HepG2 (cell line): Measurements from ENCODE around the gene BAHCC1. TPM values are rescaled to one million over a fixed set of nuclear protein-coding genes. Genes with fewer than 3 reads are reported as not detected.
A peak's percentile ranks its signal among the peaks of the same experiment; 100 is the strongest.

ENCODE experiments used
- ARNT2 ChIP-seq: sonication (generic); formaldehyde crosslinking; IDR thresholded peaks from 2 replicates; pipeline ENCODE4 v1.8.0; 2022; ENCODE audit warnings: mild to moderate bottlenecking, low read depth, missing genetic modification reagents, moderate library complexity
- ASH2L ChIP-seq: fragments of 300-600, 200-600 bp; sonication (generic); IDR thresholded peaks from 2 replicates; pipeline ENCODE4 v1.7.0; 2017; ENCODE audit warnings: low read depth, mild to moderate bottlenecking, moderate library complexity, mixed read lengths, low read length; ENCODE audit not compliant: insufficient read length
- FOXA1 ChIP-seq, 2 experiments: fragments of 450-650 bp in 1 of 2; sonication (generic) in 1 of 2; formaldehyde crosslinking in 1 of 2; IDR thresholded peaks; 2 replicates each; pipeline versions ENCODE4 v1.4.0 to v1.6.1; 2016 to 2020; ENCODE audit warnings: missing genetic modification reagents in 1 of 2
- GTF3A ChIP-seq: sonication (generic); formaldehyde crosslinking; conservative IDR thresholded peaks from 2 replicates; pipeline ENCODE4 v1.4.0; 2020; ENCODE audit warnings: mild to moderate bottlenecking, missing genetic modification reagents
- JUN ChIP-seq: sonication (generic); formaldehyde crosslinking; IDR thresholded peaks from 2 replicates; pipeline ENCODE4 v1.4.0; 2020; ENCODE audit warnings: mild to moderate bottlenecking, missing genetic modification reagents
- MED1 ChIP-seq: sonication (generic); formaldehyde crosslinking; IDR thresholded peaks from 2 replicates; pipeline ENCODE4 v1.4.0; 2020; ENCODE audit warnings: missing genetic modification reagents
- RORA ChIP-seq: sonication (generic); formaldehyde crosslinking; IDR thresholded peaks from 2 replicates; pipeline ENCODE4 v1.5.0; 2020; ENCODE audit warnings: mild to moderate bottlenecking, missing genetic modification reagents, moderate library complexity
- SKI ChIP-seq: fragments of 450-650 bp; IDR thresholded peaks from one replicate; pipeline ENCODE4 v1.6.1; 2018; ENCODE audit warnings: mild to moderate bottlenecking; ENCODE audit not compliant: partially characterized antibody
- TMF1 ChIP-seq: sonication (generic); formaldehyde crosslinking; IDR thresholded peaks from 2 replicates; pipeline ENCODE4 v1.8.1; 2022; ENCODE audit warnings: low read depth, missing genetic modification reagents
- ZNF143 ChIP-seq: sonication (generic); formaldehyde crosslinking; IDR thresholded peaks from 2 replicates; pipeline ENCODE4 v1.4.0; 2020; ENCODE audit warnings: missing genetic modification reagents
- ZNF20 ChIP-seq: sonication (generic); formaldehyde crosslinking; IDR thresholded peaks from 2 replicates; pipeline ENCODE4 v1.4.0; 2020; ENCODE audit warnings: mild to moderate bottlenecking, moderate library complexity, missing genetic modification reagents
- ZNF337 ChIP-seq: sonication (generic); formaldehyde crosslinking; IDR thresholded peaks from 2 replicates; pipeline ENCODE4 v1.5.1; 2020; ENCODE audit warnings: missing genetic modification reagents, low read depth, mild to moderate bottlenecking, borderline replicate concordance
- ZNF501 ChIP-seq: sonication (generic); formaldehyde crosslinking; IDR thresholded peaks from 2 replicates; pipeline ENCODE4 v1.5.1; 2020; ENCODE audit warnings: mild to moderate bottlenecking, moderate library complexity, missing genetic modification reagents
- ZNF510 ChIP-seq: sonication (generic); formaldehyde crosslinking; IDR thresholded peaks from 2 replicates; pipeline ENCODE4 v1.4.0; 2020; ENCODE audit warnings: low read depth, mild to moderate bottlenecking, missing genetic modification reagents
- ZNF543 ChIP-seq: sonication (generic); formaldehyde crosslinking; IDR thresholded peaks from 2 replicates; pipeline ENCODE4 v1.4.0; 2020; ENCODE audit warnings: mild to moderate bottlenecking, missing genetic modification reagents
- ZNF552 ChIP-seq: sonication (generic); formaldehyde crosslinking; IDR thresholded peaks from 2 replicates; pipeline ENCODE4 v1.9.0; 2022; ENCODE audit warnings: missing genetic modification reagents, mild to moderate bottlenecking, borderline replicate concordance
- ZNF746 ChIP-seq: sonication (generic); formaldehyde crosslinking; IDR thresholded peaks from 2 replicates; pipeline ENCODE4 v1.8.0; 2022; ENCODE audit warnings: mild to moderate bottlenecking, missing genetic modification reagents
- ZNF788 ChIP-seq: sonication (generic); formaldehyde crosslinking; IDR thresholded peaks from 2 replicates; pipeline ENCODE4 v1.5.0; 2020; ENCODE audit warnings: mild to moderate bottlenecking, missing genetic modification reagents, borderline replicate concordance
- ZNF841 ChIP-seq: sonication (generic); formaldehyde crosslinking; IDR thresholded peaks from 2 replicates; pipeline ENCODE4 v1.8.1; 2023; ENCODE audit warnings: missing genetic modification reagents, borderline replicate concordance
- polyA plus RNA-seq, 8 experiments: library from polyadenylated mRNA; depleted of rRNA in 3 of 8; stranded (reverse) in 7 of 8; unstranded in 1 of 8; fragments of >200 nt; fragmentation: Illumina TruSeq in 4 of 8; extraction: Trizol in 4 of 8; gene quantifications; 2 replicates each; pipeline versions ENCODE4 v1.2.1 to v1.2.3, GENCODE V29; 2011 to 2016; ENCODE audit warnings: low read depth in 4 of 8, missing spikeins in 1 of 8, mixed read lengths in 1 of 8; ENCODE audit not compliant: insufficient read depth in 1 of 8
- total RNA-seq, 5 experiments: library from RNA; depleted of rRNA; stranded (reverse); fragments of >200 nt; fragmentation: Illumina TruSeq; extraction: Trizol; gene quantifications; 2 replicates each; pipeline ENCODE4 v1.2.3, GENCODE V29; 2016; ENCODE audit warnings: low read depth in 1 of 5
- TF ChIP-seq, protein P1 (sequence below): sonication (generic); formaldehyde crosslinking; IDR thresholded peaks from 2 replicates; pipeline ENCODE4 v1.4.0; 2020; ENCODE audit warnings: mild to moderate bottlenecking, missing genetic modification reagents
- TF ChIP-seq, protein P2 (sequence below): sonication (generic); formaldehyde crosslinking; IDR thresholded peaks from 2 replicates; pipeline ENCODE4 v1.4.0; 2020; ENCODE audit warnings: missing genetic modification reagents, borderline replicate concordance
- TF ChIP-seq, protein P3 (sequence below): sonication (generic); formaldehyde crosslinking; IDR thresholded peaks from 2 replicates; pipeline ENCODE4 v1.4.0; 2020; ENCODE audit warnings: missing genetic modification reagents, borderline replicate concordance
- TF ChIP-seq, protein P4 (sequence below): sonication (generic); formaldehyde crosslinking; IDR thresholded peaks from 2 replicates; pipeline ENCODE4 v1.8.0; 2022; ENCODE audit warnings: missing genetic modification reagents, mild to moderate bottlenecking, moderate library complexity, borderline replicate concordance

The BAHCC1 gene
- total and polyA plus RNA-seq, 2 of the 13 experiments (the other 11 are each of a cell fraction or from before 2014, with no cell fraction given): 1.4 to 1.7 TPM

DNA sequence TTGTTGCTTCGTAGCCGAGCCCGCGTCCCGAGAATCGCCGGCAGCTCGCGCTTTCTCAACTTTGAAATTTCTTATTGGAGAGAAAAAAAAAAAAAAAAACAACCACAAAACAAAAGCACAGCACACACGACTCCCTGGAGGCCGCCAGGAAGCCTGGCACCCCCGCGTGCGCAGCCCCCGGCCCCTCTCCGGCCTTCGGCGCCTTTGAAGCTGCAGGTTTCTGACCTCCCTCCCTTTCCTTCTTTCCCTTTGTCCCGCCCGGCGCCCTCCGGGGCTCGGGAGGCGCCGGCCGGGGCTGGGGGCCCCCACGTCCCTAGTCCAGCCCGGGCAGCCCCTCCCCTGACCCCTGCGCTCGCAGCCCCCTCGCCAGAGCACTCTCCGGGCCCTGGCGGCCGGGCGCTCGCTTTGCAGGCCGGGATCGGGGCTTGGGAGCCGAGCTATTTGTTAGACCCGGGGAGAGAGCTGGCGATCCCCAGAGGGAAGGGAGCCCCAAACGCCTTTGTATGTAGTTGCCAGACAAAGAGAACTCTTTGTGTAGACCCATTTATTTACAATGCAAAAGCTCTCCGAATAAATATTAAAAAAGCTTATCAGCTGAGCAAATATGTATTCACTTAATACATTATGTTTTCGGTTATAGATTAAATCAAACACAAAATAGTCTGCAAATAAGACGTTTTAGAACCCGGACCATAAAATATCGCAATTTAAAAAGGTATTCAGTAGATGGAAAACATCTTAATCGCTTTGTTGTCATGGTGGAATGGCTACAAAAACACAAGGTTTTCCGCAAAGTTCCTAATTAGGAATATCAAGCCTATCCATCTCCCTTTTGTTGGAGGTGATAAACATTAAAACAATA lies 2.3 kb downstream of the BAHCC1 start (continued):
- no peak for TF ChIP-seq GTF3A (CRISPR knock-in tag)
- TF ChIP-seq, protein P1, sequence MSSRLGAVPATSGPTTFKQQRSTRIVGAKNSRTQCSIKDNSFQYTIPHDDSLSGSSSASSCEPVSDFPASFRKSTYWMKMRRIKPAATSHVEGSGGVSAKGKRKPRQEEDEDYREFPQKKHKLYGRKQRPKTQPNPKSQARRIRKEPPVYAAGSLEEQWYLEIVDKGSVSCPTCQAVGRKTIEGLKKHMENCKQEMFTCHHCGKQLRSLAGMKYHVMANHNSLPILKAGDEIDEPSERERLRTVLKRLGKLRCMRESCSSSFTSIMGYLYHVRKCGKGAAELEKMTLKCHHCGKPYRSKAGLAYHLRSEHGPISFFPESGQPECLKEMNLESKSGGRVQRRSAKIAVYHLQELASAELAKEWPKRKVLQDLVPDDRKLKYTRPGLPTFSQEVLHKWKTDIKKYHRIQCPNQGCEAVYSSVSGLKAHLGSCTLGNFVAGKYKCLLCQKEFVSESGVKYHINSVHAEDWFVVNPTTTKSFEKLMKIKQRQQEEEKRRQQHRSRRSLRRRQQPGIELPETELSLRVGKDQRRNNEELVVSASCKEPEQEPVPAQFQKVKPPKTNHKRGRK: no peak
- no peak for TF ChIP-seq ZNF20 (CRISPR knock-in tag)
- TF ChIP-seq ZNF337 (CRISPR knock-in tag): no peak
- no peak for TF ChIP-seq TMF1 (CRISPR knock-in tag)
- TF ChIP-seq ZNF143 (CRISPR knock-in tag): 0 out of 2 replicates have a peak, but pooled peaks have one; percentile 34
- no peak for TF ChIP-seq ZNF788 (CRISPR knock-in tag)
- peak; percentile 19; the same call in 1 of the 2 replicates for TF ChIP-seq MED1 (CRISPR knock-in tag)
- TF ChIP-seq FOXA1 (IDR thresholded peaks at IDR 0.05): no peak
- TF ChIP-seq FOXA1 (CRISPR knock-in tag; IDR thresholded peaks at IDR 0.05): no peak
- no peak for TF ChIP-seq RORA (CRISPR knock-in tag)
- no peak for TF ChIP-seq ZNF510 (CRISPR knock-in tag)
- TF ChIP-seq SKI: no peak
- TF ChIP-seq ASH2L: peak; percentile 56
- peak; percentile 60 for TF ChIP-seq ARNT2 (CRISPR knock-in tag)
- TF ChIP-seq ZNF841: no peak
- TF ChIP-seq JUN (CRISPR knock-in tag): no peak
- TF ChIP-seq, protein P2, sequence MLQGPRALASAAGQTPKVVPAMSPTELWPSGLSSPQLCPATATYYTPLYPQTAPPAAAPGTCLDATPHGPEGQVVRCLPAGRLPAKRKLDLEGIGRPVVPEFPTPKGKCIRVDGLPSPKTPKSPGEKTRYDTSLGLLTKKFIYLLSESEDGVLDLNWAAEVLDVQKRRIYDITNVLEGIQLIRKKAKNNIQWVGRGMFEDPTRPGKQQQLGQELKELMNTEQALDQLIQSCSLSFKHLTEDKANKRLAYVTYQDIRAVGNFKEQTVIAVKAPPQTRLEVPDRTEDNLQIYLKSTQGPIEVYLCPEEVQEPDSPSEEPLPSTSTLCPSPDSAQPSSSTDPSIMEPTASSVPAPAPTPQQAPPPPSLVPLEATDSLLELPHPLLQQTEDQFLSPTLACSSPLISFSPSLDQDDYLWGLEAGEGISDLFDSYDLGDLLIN: no peak
- no peak for TF ChIP-seq ZNF552 (CRISPR knock-in tag)
- 0 out of 2 replicates have a peak, but pooled peaks have one; percentile 27 for TF ChIP-seq ZNF543 (CRISPR knock-in tag)
- TF ChIP-seq ZNF746: no peak
- TF ChIP-seq, protein P3, sequence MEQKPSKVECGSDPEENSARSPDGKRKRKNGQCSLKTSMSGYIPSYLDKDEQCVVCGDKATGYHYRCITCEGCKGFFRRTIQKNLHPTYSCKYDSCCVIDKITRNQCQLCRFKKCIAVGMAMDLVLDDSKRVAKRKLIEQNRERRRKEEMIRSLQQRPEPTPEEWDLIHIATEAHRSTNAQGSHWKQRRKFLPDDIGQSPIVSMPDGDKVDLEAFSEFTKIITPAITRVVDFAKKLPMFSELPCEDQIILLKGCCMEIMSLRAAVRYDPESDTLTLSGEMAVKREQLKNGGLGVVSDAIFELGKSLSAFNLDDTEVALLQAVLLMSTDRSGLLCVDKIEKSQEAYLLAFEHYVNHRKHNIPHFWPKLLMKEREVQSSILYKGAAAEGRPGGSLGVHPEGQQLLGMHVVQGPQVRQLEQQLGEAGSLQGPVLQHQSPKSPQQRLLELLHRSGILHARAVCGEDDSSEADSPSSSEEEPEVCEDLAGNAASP (CRISPR knock-in tag): peak; percentile 44; the same call in 1 of the 2 replicates
- TF ChIP-seq, protein P4, sequence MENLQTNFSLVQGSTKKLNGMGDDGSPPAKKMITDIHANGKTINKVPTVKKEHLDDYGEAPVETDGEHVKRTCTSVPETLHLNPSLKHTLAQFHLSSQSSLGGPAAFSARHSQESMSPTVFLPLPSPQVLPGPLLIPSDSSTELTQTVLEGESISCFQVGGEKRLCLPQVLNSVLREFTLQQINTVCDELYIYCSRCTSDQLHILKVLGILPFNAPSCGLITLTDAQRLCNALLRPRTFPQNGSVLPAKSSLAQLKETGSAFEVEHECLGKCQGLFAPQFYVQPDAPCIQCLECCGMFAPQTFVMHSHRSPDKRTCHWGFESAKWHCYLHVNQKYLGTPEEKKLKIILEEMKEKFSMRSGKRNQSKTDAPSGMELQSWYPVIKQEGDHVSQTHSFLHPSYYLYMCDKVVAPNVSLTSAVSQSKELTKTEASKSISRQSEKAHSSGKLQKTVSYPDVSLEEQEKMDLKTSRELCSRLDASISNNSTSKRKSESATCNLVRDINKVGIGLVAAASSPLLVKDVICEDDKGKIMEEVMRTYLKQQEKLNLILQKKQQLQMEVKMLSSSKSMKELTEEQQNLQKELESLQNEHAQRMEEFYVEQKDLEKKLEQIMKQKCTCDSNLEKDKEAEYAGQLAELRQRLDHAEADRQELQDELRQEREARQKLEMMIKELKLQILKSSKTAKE: peak; percentile 21; the same call in 1 of the 2 replicates
- TF ChIP-seq ZNF501: no peak
